ENCODE results near the gene KCTD3. TPM values are rescaled to one million over a fixed set of nuclear protein-coding genes. Genes with fewer than 3 reads are reported as not detected.
A peak's percentile ranks its signal among the peaks of the same experiment; 100 is the strongest.

KCTD3 gene
- total RNA-seq, 1 donor from 2014 or later: 46.3 TPM

DNA sequence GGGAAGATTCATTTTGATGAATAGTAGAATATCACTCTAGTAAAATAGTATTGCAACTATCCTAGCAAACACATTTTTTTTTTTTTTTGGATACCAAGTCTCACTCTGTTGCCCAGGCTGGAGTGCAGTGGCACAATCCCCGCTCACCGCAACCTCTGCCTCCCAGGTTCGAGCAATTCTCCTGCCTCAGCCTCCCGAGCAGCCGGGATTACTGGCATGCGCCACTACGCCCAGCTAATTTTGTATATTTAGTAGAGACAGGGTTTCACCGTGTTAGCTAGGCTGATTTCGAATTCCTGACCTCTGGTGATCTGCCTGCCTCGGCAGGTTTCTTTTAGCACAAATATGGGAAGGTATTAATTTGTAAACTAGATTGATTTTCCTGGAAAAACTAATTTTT, 33.8 kb downstream of the KCTD3 start:
- H3K36me3 Mint-ChIP-seq (ENCODE audit: unreplicated experiment): no peaks in the 10 kb centered on the region
- no peak for DNase-seq
- H3K4me3 Mint-ChIP-seq (ENCODE audit: unreplicated experiment): no peak overlapping the region
- peak overlapping the region; percentile 26 for H3K27ac Mint-ChIP-seq (ENCODE audit: unreplicated experiment)
- TF ChIP-seq CTCF (IDR thresholded peaks at IDR 0.05; ENCODE audit: partially characterized antibody, unreplicated experiment): no peak
- no peaks in the 10 kb centered on the region for H3K9me3 Mint-ChIP-seq (ENCODE audit: unreplicated experiment)
- no peaks in the 10 kb centered on the region for H3K27me3 Mint-ChIP-seq (ENCODE audit: unreplicated experiment)
- H3K4me1 Mint-ChIP-seq (ENCODE audit: low read depth, unreplicated experiment): no peaks in the 10 kb centered on the region

DNA sequence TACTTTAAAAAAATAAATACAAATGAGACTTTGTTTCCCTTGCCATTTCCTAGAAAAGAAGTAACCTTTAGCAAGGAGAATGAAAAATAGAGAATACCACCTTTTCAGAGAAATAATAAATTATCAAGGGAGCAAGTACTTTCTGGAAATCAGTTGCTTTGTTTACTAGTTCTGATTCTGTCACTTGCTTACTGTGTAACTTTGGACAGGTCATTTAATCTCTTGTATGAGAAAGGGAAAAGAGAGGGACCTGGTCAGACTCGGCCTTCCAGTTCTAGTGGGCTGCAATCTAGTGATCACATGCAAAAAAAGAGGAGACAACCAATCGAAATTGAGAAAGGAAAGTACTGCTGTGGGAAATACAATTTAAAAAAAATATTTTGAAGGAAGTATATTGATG, 34.2 kb downstream of the KCTD3 start:
- H3K27ac Mint-ChIP-seq (ENCODE audit: unreplicated experiment): no peak overlapping the region

GRCh38 chr1:215603319-215603718, 36.2 kb downstream of the KCTD3 start:
- Mint-ChIP-seq H3K27me3 (ENCODE audit: unreplicated experiment) (no peaks in the 10 kb centered on the region), H3K9me3 (ENCODE audit: unreplicated experiment) (no peaks in the 10 kb centered on the region), H3K4me1 (ENCODE audit: low read depth, unreplicated experiment) (no peaks in the 10 kb centered on the region), H3K36me3 (ENCODE audit: unreplicated experiment) (no peaks in the 10 kb centered on the region), H3K27ac (ENCODE audit: unreplicated experiment) (no peak overlapping the region), H3K4me3 (ENCODE audit: unreplicated experiment) (no peak overlapping the region)
- TF ChIP-seq CTCF (IDR thresholded peaks at IDR 0.05; ENCODE audit: partially characterized antibody, unreplicated experiment): no peak
- DNase-seq: no peak

More for the DNA sequence above, 34.2 kb downstream of the KCTD3 start:
- no peaks in the 10 kb centered on the region for H3K36me3 Mint-ChIP-seq (ENCODE audit: unreplicated experiment)
- no peaks in the 10 kb centered on the region for H3K9me3 Mint-ChIP-seq (ENCODE audit: unreplicated experiment)
- DNase-seq: no peak
- no peaks in the 10 kb centered on the region for H3K4me1 Mint-ChIP-seq (ENCODE audit: low read depth, unreplicated experiment)
- no peaks in the 10 kb centered on the region for H3K27me3 Mint-ChIP-seq (ENCODE audit: unreplicated experiment)
- TF ChIP-seq CTCF (IDR thresholded peaks at IDR 0.05; ENCODE audit: partially characterized antibody, unreplicated experiment): no peak
- H3K4me3 Mint-ChIP-seq (ENCODE audit: unreplicated experiment): no peak overlapping the region

DNA sequence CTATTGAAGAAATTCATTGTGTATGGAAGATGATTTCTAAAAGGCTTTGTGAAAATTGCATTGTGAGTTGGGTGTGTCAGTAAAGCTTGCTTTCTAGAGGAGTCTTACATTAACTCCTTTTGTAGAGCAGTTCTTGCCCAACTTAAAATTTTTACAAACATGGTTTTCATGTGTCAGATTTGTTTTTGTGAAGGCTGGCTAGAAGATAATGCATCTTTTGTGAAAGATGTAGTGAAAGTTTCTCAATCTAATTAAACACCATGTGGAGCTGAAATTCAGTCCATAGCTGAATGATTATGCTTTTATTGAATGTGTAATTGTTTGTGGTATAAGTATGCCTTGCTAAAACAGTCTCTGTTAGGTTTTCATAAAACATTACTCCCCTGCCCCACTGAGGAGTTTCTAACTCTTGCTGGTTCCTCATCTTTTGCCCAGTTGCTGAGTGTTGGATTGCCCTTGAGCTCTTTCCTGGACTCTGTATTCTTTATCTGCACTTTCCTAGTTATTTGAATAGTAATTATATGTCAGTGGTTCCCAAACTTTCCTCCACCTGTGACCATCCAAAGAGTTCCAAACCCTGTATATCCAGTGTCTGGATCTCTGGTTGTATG, 38.0 kb downstream of the KCTD3 start:
- no peak overlapping the region for H3K4me3 Mint-ChIP-seq (ENCODE audit: unreplicated experiment)
- H3K27me3 Mint-ChIP-seq (ENCODE audit: unreplicated experiment): no peaks in the 10 kb centered on the region
- H3K27ac Mint-ChIP-seq (ENCODE audit: unreplicated experiment): no peak overlapping the region
- no peaks in the 10 kb centered on the region for H3K36me3 Mint-ChIP-seq (ENCODE audit: unreplicated experiment)
- TF ChIP-seq CTCF (IDR thresholded peaks at IDR 0.05; ENCODE audit: partially characterized antibody, unreplicated experiment): no peak
- no peaks in the 10 kb centered on the region for H3K4me1 Mint-ChIP-seq (ENCODE audit: low read depth, unreplicated experiment)
- no peaks in the 10 kb centered on the region for H3K9me3 Mint-ChIP-seq (ENCODE audit: unreplicated experiment)
- no peak for DNase-seq

DNA sequence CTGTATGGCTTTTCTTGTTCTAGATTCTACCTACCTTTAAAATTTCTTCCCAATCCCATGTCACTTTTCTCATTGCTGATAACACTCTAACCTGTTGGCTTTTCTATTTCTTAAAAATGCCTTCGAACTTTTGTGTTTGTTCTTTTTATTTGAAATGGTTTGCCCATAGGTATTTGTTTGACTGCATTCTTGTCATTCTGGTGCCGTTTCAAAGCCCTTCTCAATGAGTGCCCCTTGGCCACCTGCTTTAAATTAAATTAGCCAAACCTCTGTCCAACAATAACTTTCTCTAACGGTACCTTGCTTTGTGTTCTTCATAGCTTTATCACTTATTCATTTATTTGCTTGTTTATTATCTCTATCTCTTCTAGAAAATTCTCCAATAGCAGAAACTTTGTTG, 38.9 kb downstream of the KCTD3 start:
- H3K27me3 Mint-ChIP-seq (ENCODE audit: unreplicated experiment): no peaks in the 10 kb centered on the region
- no peak for DNase-seq
- no peaks in the 10 kb centered on the region for H3K9me3 Mint-ChIP-seq (ENCODE audit: unreplicated experiment)
- H3K36me3 Mint-ChIP-seq (ENCODE audit: unreplicated experiment): no peaks in the 10 kb centered on the region
- H3K27ac Mint-ChIP-seq (ENCODE audit: unreplicated experiment): no peak overlapping the region
- H3K4me3 Mint-ChIP-seq (ENCODE audit: unreplicated experiment): no peak overlapping the region
- no peaks in the 10 kb centered on the region for H3K4me1 Mint-ChIP-seq (ENCODE audit: low read depth, unreplicated experiment)
- TF ChIP-seq CTCF (IDR thresholded peaks at IDR 0.05; ENCODE audit: partially characterized antibody, unreplicated experiment): no peak
